H54 (cell line): ENCODE measurements around the gene WWOX.
"Not testable (repeated sequence)": the region's sequence is repeated elsewhere in the genome, so short reads cannot be mapped to it uniquely, and the experiment has no call there.

ENCODE experiments used
- DNase-seq: peaks from one replicate; pipeline ENCODE4 v3.0.0; 2011; ENCODE audit warnings: low spot score, mixed read lengths; ENCODE audit not compliant: insufficient read length
- FAIRE-seq: peaks from 3 replicates; lab custom pipeline; 2011; peaks lifted over from hg19 to GRCh38; lab: Jason Lieb, UNC
- POLR2A ChIP-seq: IDR thresholded peaks from 2 replicates; pipeline ENCODE4 v1.6.1; 2011; ENCODE audit warnings: low read depth, mild to moderate bottlenecking, low read length

The WWOX gene

DNA sequence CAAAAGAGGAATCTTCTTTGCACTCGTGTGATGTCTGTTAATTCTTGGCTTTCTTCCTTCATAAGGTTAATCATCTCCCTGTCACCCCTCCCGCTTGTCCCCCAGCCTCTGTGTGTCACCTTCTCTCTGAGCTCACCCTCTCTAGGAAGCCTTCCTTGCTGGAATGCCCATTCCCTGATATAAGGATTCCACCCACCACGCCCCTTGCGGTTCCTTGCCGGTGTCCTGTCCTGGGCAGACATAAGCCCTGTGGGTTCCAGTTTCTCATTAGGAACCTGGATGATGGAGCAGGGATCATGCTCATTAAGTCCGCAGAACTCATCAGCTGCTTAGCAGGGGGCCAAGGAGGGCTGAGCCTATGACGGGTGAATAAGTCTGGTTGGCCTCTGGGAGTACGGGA, 941.8 kb downstream of the WWOX start:
- no peak for DNase-seq
- no peak for TF ChIP-seq POLR2A
- no peak for FAIRE-seq

DNA sequence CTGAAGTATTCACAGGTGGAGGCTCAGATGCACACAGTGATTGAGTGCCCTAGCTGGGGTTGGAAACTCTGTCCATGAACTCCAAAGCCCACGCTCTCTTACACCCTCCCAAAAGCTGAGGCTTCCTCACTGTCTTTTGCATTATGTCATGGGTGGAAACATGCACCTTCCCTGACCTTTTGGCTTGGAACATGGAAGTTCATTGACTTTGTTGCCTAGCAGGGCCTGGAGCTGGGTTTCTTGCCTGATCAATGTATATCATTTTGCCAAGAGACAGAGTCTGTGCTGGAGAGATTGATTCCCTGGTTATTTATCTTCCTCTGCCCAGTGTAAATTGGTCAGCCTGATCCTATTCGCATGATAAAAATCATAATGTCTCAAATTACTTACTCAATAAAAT, 942.7 kb downstream of the WWOX start:
- FAIRE-seq (no peak), DNase-seq (no peak)
- no peak for TF ChIP-seq POLR2A

DNA sequence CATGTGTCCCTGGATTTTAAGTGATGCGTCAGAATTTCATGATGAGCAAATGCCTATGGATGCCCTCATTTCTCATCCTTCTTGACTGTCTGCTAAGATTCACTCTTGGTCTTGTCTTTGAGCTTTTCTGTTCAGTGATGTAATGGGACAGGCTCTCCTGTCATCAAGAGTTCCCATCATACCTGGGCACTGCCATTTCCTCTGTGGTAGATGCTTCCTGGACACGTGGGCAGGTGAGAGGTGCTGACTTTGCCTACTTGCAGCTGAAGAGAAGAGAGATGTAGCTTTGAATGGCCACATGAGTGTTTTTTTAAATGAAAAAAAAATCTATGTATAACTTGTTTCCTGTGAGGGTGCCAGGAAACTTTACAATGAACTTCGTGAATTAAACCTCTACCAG, 943.4 kb downstream of the WWOX start:
- FAIRE-seq: no peak

DNA sequence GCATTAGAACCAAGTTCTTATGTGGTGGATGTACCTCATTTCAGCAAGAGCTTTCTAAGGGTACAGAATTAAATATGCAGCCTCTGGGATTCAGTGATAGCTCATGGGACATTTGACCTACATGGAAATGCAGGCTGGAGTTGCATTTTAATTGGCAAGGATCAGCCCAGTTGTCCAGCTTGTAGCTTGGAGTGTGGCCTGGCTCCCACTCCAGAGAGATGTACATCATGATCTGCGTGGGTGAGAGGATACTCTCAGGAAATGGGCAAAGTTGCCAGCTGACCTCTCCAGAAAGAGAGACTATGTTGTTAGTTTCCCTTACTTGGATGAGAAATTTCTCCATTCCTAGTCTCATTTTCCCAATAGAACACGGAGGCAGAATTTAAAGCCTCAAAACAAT, 945.7 kb downstream of the WWOX start:
- FAIRE-seq (no peak), DNase-seq (no peak)
- no peak for TF ChIP-seq POLR2A

More for the DNA sequence above, 943.4 kb downstream of the WWOX start:
- no peak for TF ChIP-seq POLR2A
- no peak for DNase-seq

DNA sequence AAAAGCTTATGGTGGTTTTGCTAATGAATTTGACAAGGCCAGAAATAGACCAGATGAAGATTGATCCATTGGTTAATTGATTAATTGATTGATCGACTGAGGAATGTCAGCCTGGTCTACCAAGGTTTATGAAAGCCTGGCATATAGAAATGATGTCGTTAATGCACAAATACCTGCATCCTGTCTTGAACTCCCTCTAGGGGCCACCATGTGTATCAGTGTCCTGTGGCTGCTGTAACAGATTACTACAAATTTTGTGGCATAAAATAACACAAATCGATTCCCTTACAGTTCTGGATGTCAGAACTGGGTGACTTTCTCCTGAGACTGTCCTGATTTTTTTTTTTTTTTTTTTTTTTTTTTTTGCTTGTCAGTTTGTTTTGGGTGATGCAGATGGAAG, 947.9 kb downstream of the WWOX start:
- no peak for TF ChIP-seq POLR2A
- DNase-seq (no peak), FAIRE-seq (no peak)

DNA sequence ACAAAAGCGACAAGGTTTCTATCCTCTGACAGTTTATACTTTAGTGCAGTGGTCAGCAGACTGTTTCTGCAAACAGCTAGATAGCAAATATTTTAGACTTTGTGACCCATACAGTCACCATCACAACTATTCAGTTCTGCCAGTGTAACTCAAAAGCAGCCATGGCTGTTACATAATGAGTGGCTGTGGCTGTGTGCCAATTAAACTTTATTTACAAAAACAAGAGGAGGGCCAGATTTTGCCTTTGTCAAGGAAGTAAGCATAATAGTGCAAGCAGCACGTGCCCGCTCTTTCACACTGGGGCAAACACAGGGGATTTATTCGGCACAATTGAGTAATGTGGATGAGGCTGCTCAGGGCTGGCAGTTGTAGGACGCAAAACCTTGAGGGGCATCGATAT, 949.6 kb downstream of the WWOX start:
- no peak for DNase-seq
- no peak for FAIRE-seq
- no peak for TF ChIP-seq POLR2A

DNA sequence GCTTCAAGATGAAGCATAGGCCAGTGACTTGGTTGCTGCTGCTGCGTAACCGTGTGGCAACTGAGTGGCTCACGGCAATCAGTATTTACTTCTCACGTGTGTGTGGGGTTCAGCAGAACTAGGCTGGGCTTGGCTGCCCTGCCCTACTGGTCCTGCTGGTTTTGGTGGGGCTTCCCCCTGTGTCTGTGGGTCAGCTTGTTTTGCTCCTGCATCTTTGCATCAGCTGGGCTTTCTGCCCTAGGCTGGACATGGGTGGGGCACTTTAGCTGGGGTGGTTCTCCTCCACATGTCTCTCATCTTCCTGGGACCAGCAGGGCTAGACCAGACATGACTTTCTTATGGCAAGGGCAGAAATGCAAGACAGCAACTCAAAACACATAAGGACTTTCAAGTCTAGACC, 950.6 kb downstream of the WWOX start:
- DNase-seq (no peak), FAIRE-seq (no peak)
- TF ChIP-seq POLR2A: no peak

DNA sequence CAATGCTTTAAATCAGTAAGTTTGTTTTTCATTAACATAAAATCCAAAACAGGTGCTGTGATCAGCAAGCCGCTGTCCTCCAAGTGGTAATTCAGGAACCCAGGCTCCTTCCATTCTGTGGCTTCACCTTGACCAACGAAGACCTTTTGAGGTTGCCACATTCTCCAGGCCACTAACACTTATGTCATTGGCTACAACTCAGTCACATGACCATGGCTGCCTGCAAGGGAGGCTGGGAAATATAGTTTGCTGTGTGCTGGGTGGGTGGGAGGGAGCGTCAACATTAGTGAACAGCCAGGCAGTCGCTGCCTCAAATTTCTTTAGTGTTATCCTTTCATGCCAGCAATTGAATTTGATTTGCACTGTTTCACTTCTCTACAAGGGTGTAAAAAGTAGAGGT, 951.9 kb downstream of the WWOX start:
- TF ChIP-seq POLR2A: no peak
- no peak for DNase-seq
- no peak for FAIRE-seq

DNA sequence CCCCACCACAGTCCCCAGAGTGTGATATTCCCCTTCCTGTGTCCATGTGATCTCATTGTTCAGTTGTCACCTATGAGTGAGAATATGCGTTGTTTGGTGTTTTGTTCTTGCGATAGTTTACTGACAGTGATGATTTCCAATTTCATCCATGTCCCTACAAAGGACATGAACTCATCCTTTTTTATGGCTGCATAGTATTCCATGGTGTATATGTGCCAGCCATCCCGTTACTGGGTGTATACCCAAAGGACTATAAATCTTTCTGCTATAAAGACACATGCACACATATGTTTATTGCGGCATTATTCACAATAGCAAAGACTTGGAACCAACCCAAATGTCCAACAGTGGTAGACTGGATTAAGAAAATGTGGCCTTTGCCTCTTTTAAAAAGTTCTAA, 952.7 kb downstream of the WWOX start:
- DNase-seq, FAIRE-seq: not testable (repeated sequence)

DNA sequence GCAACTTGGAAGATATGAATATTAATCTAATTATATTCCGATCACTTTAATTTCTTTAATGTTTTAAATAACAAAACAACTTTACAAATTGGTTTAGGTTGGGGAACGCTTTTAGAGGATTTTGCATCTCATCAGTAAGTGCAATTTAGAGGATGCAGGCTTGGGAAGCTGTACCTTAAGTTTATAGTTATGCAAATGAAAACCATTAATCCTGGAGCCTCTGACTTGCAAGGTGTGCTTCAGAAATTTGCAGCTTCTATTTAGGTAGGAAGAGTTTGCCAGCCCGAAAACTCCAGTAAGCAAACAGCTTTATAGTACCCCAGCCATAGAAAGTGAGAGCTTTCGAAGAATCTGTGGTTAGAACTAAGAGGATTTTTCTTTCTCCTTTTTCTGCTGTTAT, 954.1 kb downstream of the WWOX start:
- TF ChIP-seq POLR2A: no peak
- DNase-seq (no peak), FAIRE-seq (no peak)

DNA sequence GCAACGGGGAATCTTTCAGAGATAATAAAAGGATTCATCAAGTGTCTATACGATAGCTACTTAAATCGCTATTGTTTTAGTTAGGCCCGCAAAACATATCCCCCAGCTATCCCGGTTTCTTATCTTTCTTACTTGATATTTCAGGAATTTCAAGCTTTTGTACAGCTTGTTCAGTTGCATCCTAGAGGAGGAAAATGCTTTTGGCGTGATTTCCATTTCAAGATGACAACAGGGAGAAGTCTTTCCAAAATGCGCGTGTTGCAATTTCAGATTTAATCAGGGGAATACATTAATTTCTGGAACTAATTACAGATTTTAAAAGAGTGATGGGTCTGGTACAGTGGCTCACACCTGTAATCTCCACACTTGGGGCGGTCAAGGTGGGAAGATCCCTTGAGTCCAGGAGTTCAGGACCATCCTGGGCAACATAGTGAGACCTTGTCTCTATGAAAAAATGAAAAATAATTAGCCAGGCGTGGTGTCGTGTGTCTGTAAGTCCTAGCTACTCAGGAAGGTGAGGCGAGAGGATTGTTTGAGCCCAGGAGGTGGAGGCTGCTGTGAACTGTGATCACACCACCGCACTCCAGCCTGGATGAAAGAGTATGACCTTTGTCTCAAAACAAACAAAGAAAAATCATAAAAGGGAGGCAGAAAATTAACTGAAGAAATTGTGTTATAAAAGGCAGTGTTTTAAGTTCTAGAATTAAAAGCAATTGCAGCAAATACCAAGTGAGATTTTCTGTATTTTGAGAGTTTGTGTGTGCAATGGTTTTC, 954.9 kb downstream of the WWOX start:
- DNase-seq: no peak
- no peak for TF ChIP-seq POLR2A
- FAIRE-seq: no peak

DNA sequence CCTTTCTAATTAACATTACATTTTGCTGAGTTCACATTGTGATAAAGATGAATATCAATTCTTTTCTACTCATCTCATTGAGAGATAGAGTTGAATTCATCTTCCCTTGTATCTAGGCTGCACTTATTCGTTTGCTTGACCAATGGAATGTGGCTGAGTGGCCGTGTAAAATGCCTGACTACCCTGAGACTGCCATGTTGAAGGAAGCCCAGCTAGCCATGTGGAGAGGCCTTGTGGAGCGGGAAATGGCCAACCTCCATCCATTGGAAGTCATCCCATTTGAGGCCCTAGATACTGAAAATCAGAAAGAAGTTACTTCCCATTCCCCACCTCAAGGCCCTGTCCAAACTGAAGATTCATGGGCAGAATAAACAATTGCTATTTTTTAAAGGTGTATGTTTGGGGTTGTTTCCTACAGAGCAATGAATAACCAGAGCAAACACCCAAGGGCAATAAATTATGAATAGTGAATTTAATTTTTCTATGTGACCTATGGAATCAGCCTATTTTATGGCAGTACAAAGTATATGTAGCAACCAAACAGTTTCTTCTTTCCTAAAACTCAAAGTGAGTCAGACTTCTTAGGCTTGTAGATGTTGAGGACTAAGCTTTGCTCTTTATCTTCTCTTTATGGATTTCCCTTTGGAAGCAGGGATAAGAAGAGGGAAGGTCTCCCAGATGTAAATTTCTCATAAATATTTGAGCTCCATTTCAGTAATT, 956.0 kb downstream of the WWOX start:
- FAIRE-seq (no peak), DNase-seq (no peak)
- TF ChIP-seq POLR2A: no peak

DNA sequence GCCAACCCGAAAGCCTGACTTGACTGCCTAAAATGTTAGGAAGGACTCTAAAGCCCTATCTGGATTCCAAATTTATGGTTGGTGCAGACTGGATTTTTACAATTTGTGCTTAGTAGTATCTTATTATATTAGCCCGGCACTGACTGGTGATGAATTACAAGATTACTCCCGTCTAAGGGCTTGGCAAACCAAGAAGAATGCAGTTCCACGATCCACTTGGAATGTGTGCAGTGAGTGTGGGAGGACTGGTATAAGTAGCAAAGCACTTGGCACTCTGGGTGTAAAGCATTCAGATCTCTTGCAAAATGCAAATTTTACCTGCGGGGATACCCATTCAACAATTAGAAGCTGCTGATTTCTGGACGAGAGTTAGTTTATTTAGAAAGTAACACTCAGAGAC, 961.7 kb downstream of the WWOX start:
- FAIRE-seq (no peak), DNase-seq (no peak)
- no peak for TF ChIP-seq POLR2A

DNA sequence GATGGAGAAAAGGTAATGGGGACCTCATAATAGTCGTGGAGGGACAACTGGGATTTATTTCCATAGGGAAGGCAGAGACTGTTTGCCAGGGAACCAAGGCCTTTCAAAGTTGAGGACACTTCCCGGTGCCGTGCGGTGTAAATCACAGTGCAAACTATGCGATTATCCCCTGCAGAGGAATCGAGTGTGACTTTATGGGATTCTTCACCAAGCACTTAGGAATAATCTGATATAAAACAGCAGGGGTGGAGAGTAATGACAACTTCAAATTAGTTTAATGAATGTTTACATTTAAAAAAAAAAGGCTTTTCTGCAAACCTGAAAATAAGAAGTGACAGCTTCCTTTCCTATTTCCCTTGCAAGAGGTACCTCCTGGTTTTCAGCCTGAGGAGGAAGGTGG, 962.9 kb downstream of the WWOX start:
- FAIRE-seq: no peak

DNA sequence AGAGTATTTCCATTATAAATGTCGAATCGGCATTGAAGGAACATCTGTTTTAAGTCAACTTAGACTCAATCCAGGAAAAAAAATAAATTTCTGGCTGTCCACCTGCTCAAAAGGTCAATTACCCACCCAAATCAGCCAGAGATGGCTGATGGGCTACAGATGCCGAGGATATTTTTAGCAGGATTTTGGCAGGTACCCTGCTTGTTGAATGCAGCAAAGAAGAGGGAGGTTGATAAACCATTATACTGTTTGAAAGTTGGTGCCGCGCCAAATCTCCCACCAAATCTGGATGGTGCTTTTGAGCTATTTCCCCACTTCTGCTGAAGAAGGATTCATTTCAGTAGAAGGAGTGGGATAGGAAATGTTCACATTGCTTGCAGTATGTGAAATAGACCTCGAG, 963.4 kb downstream of the WWOX start:
- FAIRE-seq: no peak
- DNase-seq: no peak
- no peak for TF ChIP-seq POLR2A

More for the DNA sequence above, 962.9 kb downstream of the WWOX start:
- TF ChIP-seq POLR2A: no peak
- no peak for DNase-seq
